Gastrocnemius medialis (tissue), 4 donors: ENCODE results near the gene GIT1. TPM values are rescaled to one million over a fixed set of nuclear protein-coding genes. Genes with fewer than 3 reads are reported as not detected.

Experiments
- ATAC-seq, 2 donors: fragments of 150-250 bp; one replicate each; pipeline ENCODE4 v1.9.1; 2016
- DNase-seq, 2 donors: peaks; one replicate each; pipeline ENCODE4 v3.0.0-alpha.2; 2019
- H3K27ac ChIP-seq, 4 donors: fragments of 200-600 bp; sonication (generic); 1 replicate in 1 of 4; 2 replicates in 3 of 4; pipeline ENCODE4 v1.5.1; 2016 to 2018; ENCODE audit warnings: mild to moderate bottlenecking in 2 of 4, moderate library complexity in 1 of 4
- H3K27me3 ChIP-seq, 3 donors: fragments of 200-600 bp; sonication (generic) in 2 of 3; 1 replicate in 1 of 3; 2 replicates in 2 of 3; pipeline versions ENCODE4 v1.5.1 to v1.6.0; 2016 to 2019; ENCODE audit warnings: mild to moderate bottlenecking in 1 of 3, moderate library complexity in 1 of 3
- H3K36me3 ChIP-seq, 2 donors: fragments of 200-600 bp; sonication (generic) in 1 of 2; one replicate each; pipeline ENCODE4 v1.5.1; 2017 to 2018
- H3K4me1 ChIP-seq, 2 donors: fragments of 200-600 bp; sonication (generic) in 1 of 2; one replicate each; pipeline ENCODE4 v1.5.1; 2016 to 2017; ENCODE audit warnings: mild to moderate bottlenecking in 2 of 2
- H3K4me3 ChIP-seq, 4 donors: fragments of 200-600 bp; sonication (generic) in 3 of 4; 1 replicate in 1 of 4; 2 replicates in 3 of 4; pipeline ENCODE4 v1.5.1; 2016 to 2019; ENCODE audit warnings: mild to moderate bottlenecking in 2 of 4
- H3K9me3 ChIP-seq, 3 donors: fragments of 200-600 bp; sonication (generic) in 2 of 3; 1 replicate in 1 of 3; 2 replicates in 2 of 3; pipeline ENCODE4 v1.5.1; 2016 to 2019
- CTCF ChIP-seq, 5 experiments: fragments of 450-650 bp in 3 of 5; fragments of 200-600 bp in 2 of 5; sonication (generic) in 2 of 5; IDR thresholded peaks in 4 of 5; conservative IDR thresholded peaks in 1 of 5; 1 replicate in 4 of 5; 2 replicates in 1 of 5; pipeline ENCODE4 v1.5.1; 2016 to 2019; ENCODE audit warnings: antibody characterized with exemption in 5 of 5, mild to moderate bottlenecking in 3 of 5, moderate library complexity in 3 of 5
- POLR2A ChIP-seq, 2 donors: fragments of 450-650 bp; IDR thresholded peaks; one replicate each; pipeline ENCODE4 v1.6.1; 2017; ENCODE audit warnings: antibody characterized with exemption in 2 of 2, mild to moderate bottlenecking in 2 of 2, moderate library complexity in 2 of 2
- in situ Hi-C, 4 donors: fragments of 200-750 bp; cut with MboI; loops; one replicate each; pipeline versions ENCODE4 v1.15.0 to v1.8.0; 2017; ENCODE audit warnings: low sequenced_read_pairs in 4 of 4
- intact Hi-C: fragments of 100-400 bp; cut with DNase I; formaldehyde crosslinking; loops from one replicate; pipeline ENCODE4 v1.15.1; 2023; ENCODE audit warnings: low total_unique reads
- total RNA-seq, 4 donors: library from RNA; depleted of rRNA; stranded (reverse); fragments of >200 nt; gene quantifications; one replicate each; pipeline versions ENCODE4 v1.1.0 to v1.2.3, GENCODE V29; 2016

The GIT1 gene
- total RNA-seq, 4 donors from 2014 or later = 30.2 to 62.2 (median 41.1) TPM

DNA sequence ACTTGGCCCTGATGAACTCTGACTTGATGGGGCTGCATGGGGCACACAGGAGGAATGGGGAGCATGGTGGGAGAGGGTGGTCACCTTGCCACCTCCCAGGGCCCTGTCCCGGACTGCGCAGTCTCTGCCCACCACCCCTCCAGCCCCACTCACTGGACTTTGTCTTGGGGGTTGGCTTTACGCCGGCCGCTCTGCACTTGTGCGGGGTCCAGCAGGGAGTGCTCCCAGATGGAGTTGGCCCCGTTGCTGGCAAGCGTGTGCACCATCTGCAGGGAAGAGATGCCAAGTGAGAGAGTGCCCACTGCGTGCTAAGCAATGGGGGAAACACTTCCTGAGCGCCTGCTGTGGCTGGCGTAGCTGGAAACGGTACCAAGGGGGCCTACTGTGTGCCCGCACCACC lies 6.7 kb downstream of the GIT1 start:
- peaks cover 0 to 45% of the 10 kb centered on the region in 2 donors for H3K36me3 ChIP-seq
- no peaks in the 10 kb centered on the region for H3K9me3 ChIP-seq
- H3K4me3 ChIP-seq = no peak overlapping the region
- in situ Hi-C loops (loop anchor here in 1 of 4 donors (25.0 kb wide), 1 partner anchor 355 kb away; the partner anchor contains the start of genes EFCAB5 and SSH2), intact Hi-C loops (loop anchor here (10.0 kb wide), 1 partner anchor 442 kb away; no protein-coding TSS in a partner anchor)
- peak overlapping the region in 2 of 4 donors; percentile 16 to 53 for H3K27ac ChIP-seq
- DNase-seq = no peak
- H3K27me3 ChIP-seq = no peaks in the 10 kb centered on the region
- no peak for TF ChIP-seq CTCF (IDR thresholded peaks at IDR 0.05 in 4 of 5, conservative IDR thresholded peaks at IDR 0.05 in 1 of 5)
- TF ChIP-seq POLR2A (IDR thresholded peaks at IDR 0.05) = no peak
- H3K4me1 ChIP-seq = peaks cover 43 to 52% of the 10 kb centered on the region in 2 donors
- ATAC-seq = no peak

DNA sequence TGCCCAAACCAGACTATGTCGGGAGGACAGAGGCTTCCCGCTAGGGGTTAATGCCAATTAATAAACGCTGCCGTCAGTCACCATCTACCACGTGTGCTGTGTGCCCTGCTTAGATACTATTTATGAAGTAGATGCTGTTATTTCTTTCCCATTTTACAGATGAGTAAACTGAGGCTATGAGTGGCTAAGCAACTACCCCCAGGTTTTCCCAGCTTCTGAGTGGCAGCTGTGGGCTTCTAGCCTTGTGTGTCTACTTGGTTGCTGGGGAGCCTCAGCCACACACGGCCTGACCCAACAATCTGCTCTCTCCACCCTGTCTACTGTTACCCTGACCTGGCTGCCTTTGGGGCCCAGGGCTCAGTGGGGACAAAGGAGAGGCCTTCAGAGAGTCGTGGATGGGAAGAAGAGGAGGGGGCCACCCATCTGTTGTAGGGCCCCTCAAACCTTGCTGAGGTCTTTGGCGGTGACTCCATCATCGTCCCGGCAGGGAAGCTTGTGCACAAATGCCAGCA lies 7.1 kb downstream of the GIT1 start:
- no peak overlapping the region for H3K4me3 ChIP-seq
- H3K9me3 ChIP-seq = no peaks in the 10 kb centered on the region
- no peaks in the 10 kb centered on the region for H3K27me3 ChIP-seq
- H3K36me3 ChIP-seq = peaks cover 0 to 49% of the 10 kb centered on the region in 2 donors
- no peak for DNase-seq
- peaks cover 38 to 47% of the 10 kb centered on the region in 2 donors for H3K4me1 ChIP-seq
- intact Hi-C loops = loop anchor here (10.0 kb wide), 1 partner anchor 442 kb away; no protein-coding TSS in a partner anchor
- peak overlapping the region in 3 of 4 donors; percentile 16 to 53 (median 26) for H3K27ac ChIP-seq
- in situ Hi-C loops = loop anchor here in 1 of 4 donors (25.0 kb wide), 1 partner anchor 355 kb away; the partner anchor contains the start of genes EFCAB5 and SSH2
- TF ChIP-seq CTCF (IDR thresholded peaks at IDR 0.05 in 4 of 5, conservative IDR thresholded peaks at IDR 0.05 in 1 of 5) (no peak), POLR2A (IDR thresholded peaks at IDR 0.05) (no peak)
- no peak for ATAC-seq

DNA sequence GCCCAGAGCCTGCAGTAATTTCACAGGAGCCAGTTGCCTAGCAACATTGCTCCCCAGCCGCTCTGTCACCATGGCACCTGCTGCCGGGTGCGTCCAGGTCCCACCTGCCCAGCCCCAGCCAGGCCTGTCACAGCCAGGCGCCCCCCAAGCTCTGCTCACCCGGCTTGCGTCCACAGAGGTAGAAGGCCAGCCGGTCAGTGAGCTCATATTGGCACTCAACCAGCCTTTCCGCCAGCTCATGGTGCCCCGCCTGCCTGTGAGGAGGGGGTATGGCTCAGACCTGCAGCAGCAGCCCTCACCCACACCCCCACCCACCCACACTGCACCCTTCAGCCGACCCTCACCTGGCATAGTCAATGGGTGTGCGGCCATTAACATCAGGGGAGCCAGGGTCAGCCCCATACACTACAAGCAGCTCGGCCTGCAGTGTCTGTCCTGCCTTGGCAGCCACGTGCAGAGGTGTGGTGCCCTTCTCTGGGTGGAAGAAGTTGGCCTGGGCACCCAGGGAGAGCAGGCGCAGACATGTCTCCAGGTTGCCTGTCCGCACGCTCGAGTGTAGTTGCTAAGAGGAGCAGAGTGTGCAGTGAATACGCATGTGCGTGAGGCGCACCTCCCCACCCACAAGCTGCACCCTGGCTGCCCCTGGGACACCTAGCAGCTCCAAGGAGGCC lies 7.7 kb downstream of the GIT1 start:
- Histone ChIP-seq H3K4me1 (peaks cover 33 to 41% of the 10 kb centered on the region in 2 donors), H3K9me3 (no peaks in the 10 kb centered on the region), H3K27ac (peak overlapping the region in 2 of 4 donors; percentile 5 to 53), H3K4me3 (no peak overlapping the region), H3K36me3 (peaks cover 0 to 55% of the 10 kb centered on the region in 2 donors), H3K27me3 (no peaks in the 10 kb centered on the region)
- DNase-seq (peak in 1 of 2 donors; percentile 17), ATAC-seq (no peak)
- intact Hi-C loops (loop anchor here (2.0 to 10.0 kb wide), 4 partner anchors 197 to 511 kb away; partner anchors contain the start of gene SSH2), in situ Hi-C loops (loop anchor here in 1 of 4 donors (25.0 kb wide), 1 partner anchor 356 kb away; the partner anchor contains the start of genes EFCAB5 and SSH2)
- no peak for TF ChIP-seq POLR2A (IDR thresholded peaks at IDR 0.05)
- TF ChIP-seq CTCF (IDR thresholded peaks at IDR 0.05 in 4 of 5, conservative IDR thresholded peaks at IDR 0.05 in 1 of 5) = no peak

GRCh38 chr17:29579866-29580771 lies 9.3 kb downstream of the GIT1 start:
- peak; percentile 82 to 95 (median 94) for TF ChIP-seq CTCF (IDR thresholded peaks at IDR 0.05 in 4 of 5, conservative IDR thresholded peaks at IDR 0.05 in 1 of 5)
- TF ChIP-seq POLR2A (IDR thresholded peaks at IDR 0.05) = no peak
- in situ Hi-C loops (loop anchor here in 2 of 4 donors (10.0 to 25.0 kb wide), 2 partner anchors 205 to 357 kb away; partner anchors contain the start of genes EFCAB5 (in 1 of the 2) and SSH2 (in 1 of the 2)), intact Hi-C loops (loop anchor here (1.0 to 10.0 kb wide), 6 partner anchors 11 to 513 kb away; partner anchors contain the start of gene SSH2)
- Histone ChIP-seq H3K9me3 (no peaks in the 10 kb centered on the region), H3K4me1 (peaks cover 23 to 28% of the 10 kb centered on the region in 2 donors), H3K27me3 (no peaks in the 10 kb centered on the region), H3K27ac (peak overlapping the region in 3 of 4 donors; percentile 2 to 53 (median 31)), H3K36me3 (peaks cover 0 to 71% of the 10 kb centered on the region in 2 donors), H3K4me3 (no peak overlapping the region)
- ATAC-seq (peak; percentile 76 to 92), DNase-seq (peak; percentile 62 to 83)
